Body of pancreas (tissue), 4 donors: ENCODE data around the gene C19orf33. TPM values are rescaled to one million over a fixed set of nuclear protein-coding genes. Genes with fewer than 3 reads are reported as not detected.

ENCODE experiments used
- ATAC-seq: fragments of 150-250 bp; one replicate; pipeline ENCODE4 v1.9.1; 2016
- DNase-seq, 4 donors: peaks; one replicate each; pipeline ENCODE4 v3.0.0-alpha.2; 2019
- H3K27ac ChIP-seq, 4 donors: fragments of 200-600 bp; sonication (generic); 1 replicate in 3 of 4; 2 replicates in 1 of 4; pipeline versions ENCODE4 v1.5.1 to v1.6.1; 2016 to 2019; ENCODE audit warnings: mild to moderate bottlenecking in 1 of 4, mixed read lengths in 1 of 4, moderate library complexity in 1 of 4
- H3K27me3 ChIP-seq, 2 donors: fragments of 200-600 bp; sonication (generic); one replicate each; pipeline ENCODE4 v1.6.0; 2016; ENCODE audit warnings: mild to moderate bottlenecking in 1 of 2
- H3K36me3 ChIP-seq, 2 donors: fragments of 200-600 bp; sonication (generic); replicated peaks in 1 of 2; 2 replicates each; pipeline ENCODE4 v1.5.1; 2016; ENCODE audit warnings: low read depth in 2 of 2; ENCODE audit not compliant: insufficient read depth in 1 of 2
- H3K4me1 ChIP-seq: fragments of 200-600 bp; sonication (generic); one replicate; pipeline ENCODE4 v1.6.0; 2016
- H3K4me3 ChIP-seq, 2 donors: fragments of 200-600 bp; sonication (generic); 1 replicate in 1 of 2; 2 replicates in 1 of 2; pipeline ENCODE4 v1.5.1; 2016 to 2019
- H3K9me3 ChIP-seq, 3 donors: fragments of 200-600 bp; sonication (generic); 1 replicate in 2 of 3; 2 replicates in 1 of 3; pipeline ENCODE4 v1.5.1; 2016
- CTCF ChIP-seq, 7 experiments: fragments of 450-650 bp in 4 of 7; fragments of 200-600 bp in 3 of 7; sonication (generic) in 3 of 7; IDR thresholded peaks; one replicate each; pipeline ENCODE4 v1.5.1; 2016 to 2019; ENCODE audit warnings: antibody characterized with exemption in 7 of 7
- POLR2A ChIP-seq, 3 donors: fragments of 450-650 bp; IDR thresholded peaks; one replicate each; pipeline ENCODE4 v1.6.1; 2016; ENCODE audit warnings: antibody characterized with exemption in 3 of 3, mild to moderate bottlenecking in 2 of 3
- WGBS, 2 donors: methylation state at CpG; one replicate each; pipeline ENCODE4 v1.1.5; 2017; 5-methylcytosine and 5-hydroxymethylcytosine counted together
- intact Hi-C: fragments of 100-400 bp; cut with DNase I; formaldehyde crosslinking; loops from one replicate; pipeline ENCODE4 v1.15.1; 2023
- total RNA-seq, 2 donors: library from RNA; depleted of rRNA; stranded (reverse); fragments of >200 nt; gene quantifications; one replicate each; pipeline ENCODE4 v1.1.0, GENCODE V29; 2016

C19orf33 gene
- total RNA-seq, 2 donors from 2014 or later: 2.6 TPM; not detected in 1

- no peak for ATAC-seq
- H3K36me3 ChIP-seq: no peaks in the 10 kb centered on the region
- no peak overlapping the region for H3K4me3 ChIP-seq
- no peak for TF ChIP-seq POLR2A (IDR thresholded peaks at IDR 0.05)
- no peaks in the 10 kb centered on the region for H3K9me3 ChIP-seq
- intact Hi-C loops: no loop called here
- H3K4me1 ChIP-seq: peaks cover 9% of the 10 kb centered on the region
- 62 to 85% methylated on average over 6 to 11 of the region's 11 CpGs for WGBS, 2 donors
- no peak overlapping the region for H3K27ac ChIP-seq
- no peak for DNase-seq
- no peaks in the 10 kb centered on the region for H3K27me3 ChIP-seq
Observed at GRCh38 chr19:38298821-38299680, 5.0 kb upstream of the C19orf33 start.

GRCh38 chr19:38304352-38304865 is 358 bp downstream of the C19orf33 start:
- no peaks in the 10 kb centered on the region for H3K27me3 ChIP-seq
- no peaks in the 10 kb centered on the region for H3K9me3 ChIP-seq
- peaks cover 25% of the 10 kb centered on the region for H3K4me1 ChIP-seq
- DNase-seq (no peak), ATAC-seq (peak; percentile 5)
- H3K4me3 ChIP-seq: no peak overlapping the region
- peak overlapping the region in 3 of 4 donors; percentile 5 to 50 (median 16) for H3K27ac ChIP-seq
- no peak for TF ChIP-seq POLR2A (IDR thresholded peaks at IDR 0.05)
- no peak for TF ChIP-seq CTCF (IDR thresholded peaks at IDR 0.05)
- H3K36me3 ChIP-seq: peaks cover 0 to 2% of the 10 kb centered on the region in 2 donors
- intact Hi-C loops: no loop called here
- WGBS, 2 donors: 42 to 59% methylated on average over 5 to 24 of the region's 27 CpGs

GRCh38 chr19:38304866-38305429 is 897 bp downstream of the C19orf33 start:
- DNase-seq (peak; percentile 84 to 92 (median 91)), ATAC-seq (peak; percentile 96)
- peak overlapping the region in 3 of 4 donors; percentile 5 to 50 (median 16) for H3K27ac ChIP-seq
- peaks cover 25% of the 10 kb centered on the region for H3K4me1 ChIP-seq
- H3K27me3 ChIP-seq: no peaks in the 10 kb centered on the region
- WGBS, 2 donors: 31 to 63% methylated on average over 13 to 29 of the region's 29 CpGs
- H3K36me3 ChIP-seq: peaks cover 0 to 2% of the 10 kb centered on the region in 2 donors
- intact Hi-C loops: no loop called here
- no peaks in the 10 kb centered on the region for H3K9me3 ChIP-seq
- TF ChIP-seq POLR2A (IDR thresholded peaks at IDR 0.05) (peak; percentile 34 to 49 (median 39)), CTCF (IDR thresholded peaks at IDR 0.05) (no peak)
- H3K4me3 ChIP-seq: no peak overlapping the region

GRCh38 chr19:38306236-38306635 is 2.2 kb downstream of the C19orf33 start:
- DNase-seq (no peak), ATAC-seq (no peak)
- no peak overlapping the region for H3K4me3 ChIP-seq
- TF ChIP-seq CTCF (IDR thresholded peaks at IDR 0.05) (no peak), POLR2A (IDR thresholded peaks at IDR 0.05) (no peak)
- peaks cover 0 to 2% of the 10 kb centered on the region in 2 donors for H3K36me3 ChIP-seq
- intact Hi-C loops: no loop called here
- no peak overlapping the region for H3K27ac ChIP-seq
- H3K27me3 ChIP-seq: no peaks in the 10 kb centered on the region
- H3K4me1 ChIP-seq: peaks cover 19% of the 10 kb centered on the region
- H3K9me3 ChIP-seq: no peaks in the 10 kb centered on the region
- 95 to 98% methylated on average over 3 of the region's 3 CpGs for WGBS, 2 donors

GRCh38 chr19:38307076-38307475 is 3.0 kb downstream of the C19orf33 start:
- DNase-seq: no peak
- H3K4me1 ChIP-seq: peaks cover 19% of the 10 kb centered on the region
- 97% methylated on average over 3 of the region's 4 CpGs; no CpG with 5 or more reads in 1 of the 2 donors for WGBS, 2 donors
- TF ChIP-seq POLR2A (IDR thresholded peaks at IDR 0.05): no peak
- TF ChIP-seq CTCF (IDR thresholded peaks at IDR 0.05): no peak
- no peak for ATAC-seq
- H3K27ac ChIP-seq: no peak overlapping the region
- no peaks in the 10 kb centered on the region for H3K27me3 ChIP-seq
- intact Hi-C loops: no loop called here
- no peak overlapping the region for H3K4me3 ChIP-seq
- H3K9me3 ChIP-seq: no peaks in the 10 kb centered on the region
- H3K36me3 ChIP-seq: peaks cover 0 to 2% of the 10 kb centered on the region in 2 donors
